Activated naive CD8-positive, alpha-beta T cell treated with anti-CD3 and anti-CD28 coated beads, Interleukin-2, amount 50 U/mL, for 24 hours (primary cell): ENCODE data around the gene TMEM219.
A peak's percentile ranks its signal among the peaks of the same experiment; 100 is the strongest.

Source experiments
- ATAC-seq: fragments of 150-1000 bp; cut with Tn5 transposase; one replicate; pipeline ENCODE4 v1.10.0; 2021
- DNase-seq: peaks from one replicate; pipeline ENCODE4 v3.0.0; 2021
- H3K27ac Mint-ChIP-seq: one replicate; pipeline ENCODE4 v1.8.0; 2021; ENCODE audit warnings: mild to moderate bottlenecking, mixed read lengths
- H3K27me3 Mint-ChIP-seq: one replicate; pipeline ENCODE4 v1.8.0; 2021; ENCODE audit warnings: mixed read lengths
- H3K36me3 Mint-ChIP-seq: one replicate; pipeline ENCODE4 v1.8.0; 2021; ENCODE audit warnings: low read depth, mixed read lengths
- H3K4me1 Mint-ChIP-seq: one replicate; pipeline ENCODE4 v1.8.0; 2021; ENCODE audit warnings: mixed read lengths
- H3K4me3 Mint-ChIP-seq: one replicate; pipeline ENCODE4 v1.8.0; 2021; ENCODE audit warnings: mild to moderate bottlenecking, moderate library complexity, mixed read lengths
- H3K9me3 Mint-ChIP-seq: one replicate; pipeline ENCODE4 v1.8.0; 2021; ENCODE audit warnings: mixed read lengths

TMEM219 gene

GRCh38 chr16:29993191-29993902 lies 31.5 kb downstream of the TMEM219 start:
- Mint-ChIP-seq H3K27me3 (no peaks in the 10 kb centered on the region), H3K27ac (no peak overlapping the region), H3K36me3 (peaks cover 35% of the 10 kb centered on the region), H3K4me3 (peak overlapping the region; percentile 97), H3K9me3 (no peaks in the 10 kb centered on the region), H3K4me1 (peaks cover 31% of the 10 kb centered on the region)
- DNase-seq, result no peak
- ATAC-seq, result no peak

- Mint-ChIP-seq H3K27ac (peak overlapping the region; percentile 99), H3K4me1 (peaks cover 33% of the 10 kb centered on the region), H3K4me3 (peak overlapping the region; percentile 97)
Measured at GRCh38 chr16:29993903-29994599, 32.2 kb downstream of the TMEM219 start.

GRCh38 chr16:29994600-29995323 lies 32.9 kb downstream of the TMEM219 start:
- ATAC-seq, result peak; percentile 41
- Mint-ChIP-seq H3K4me3 (peak overlapping the region; percentile 97), H3K36me3 (peaks cover 30% of the 10 kb centered on the region), H3K27ac (peak overlapping the region; percentile 99), H3K9me3 (no peaks in the 10 kb centered on the region), H3K4me1 (peaks cover 33% of the 10 kb centered on the region), H3K27me3 (no peaks in the 10 kb centered on the region)
- DNase-seq, result peak; percentile 79

More at GRCh38 chr16:29993903-29994599, 32.2 kb downstream of the TMEM219 start:
- DNase-seq (no peak), ATAC-seq (no peak)
- no peaks in the 10 kb centered on the region for H3K27me3 Mint-ChIP-seq
- H3K9me3 Mint-ChIP-seq, result no peaks in the 10 kb centered on the region
- peaks cover 35% of the 10 kb centered on the region for H3K36me3 Mint-ChIP-seq

GRCh38 chr16:29995324-29995910 lies 33.5 kb downstream of the TMEM219 start, which contains the start of gene HIRIP3:
Gene HIRIP3, minus strand, starts transcription at chr16:29995617. Its CDS starts 12 bp downstream, at chr16:29995605.
- ATAC-seq, result peak; percentile 44
- Mint-ChIP-seq H3K9me3 (no peaks in the 10 kb centered on the region), H3K36me3 (peaks cover 28% of the 10 kb centered on the region), H3K4me3 (peak within 1 kb of the TSS; percentile 97), H3K27ac (peak within 1 kb of the TSS; percentile 99), H3K4me1 (peaks cover 33% of the 10 kb centered on the region), H3K27me3 (no peaks in the 10 kb centered on the region)
- peak; percentile 92 for DNase-seq

GRCh38 chr16:29995911-29996765 lies 34.3 kb downstream of the TMEM219 start, which contains the start of gene INO80E:
Gene INO80E, plus strand, starts transcription at chr16:29996241. Its CDS starts 70 bp downstream, at chr16:29996311.
- DNase-seq (peak; percentile 99), ATAC-seq (peak; percentile 97)
- Mint-ChIP-seq H3K9me3 (no peaks in the 10 kb centered on the region), H3K4me1 (peaks cover 33% of the 10 kb centered on the region), H3K27ac (peak within 1 kb of the TSS; percentile 99), H3K4me3 (peak within 1 kb of the TSS; percentile 97), H3K27me3 (no peaks in the 10 kb centered on the region), H3K36me3 (peaks cover 25% of the 10 kb centered on the region)

- Mint-ChIP-seq H3K36me3 (peaks cover 25% of the 10 kb centered on the region), H3K4me3 (peak overlapping the region; percentile 97), H3K27me3 (no peaks in the 10 kb centered on the region), H3K9me3 (no peaks in the 10 kb centered on the region), H3K4me1 (peaks cover 33% of the 10 kb centered on the region), H3K27ac (peak overlapping the region; percentile 99)
- DNase-seq (no peak), ATAC-seq (no peak)
Measured at GRCh38 chr16:29996766-29997250, 34.9 kb downstream of the TMEM219 start.

- ATAC-seq (no peak), DNase-seq (no peak)
- Mint-ChIP-seq H3K9me3 (no peaks in the 10 kb centered on the region), H3K36me3 (peaks cover 22% of the 10 kb centered on the region), H3K4me1 (peaks cover 25% of the 10 kb centered on the region), H3K4me3 (no peak overlapping the region), H3K27me3 (no peaks in the 10 kb centered on the region), H3K27ac (no peak overlapping the region)
Measured at GRCh38 chr16:29999605-30000004, 37.7 kb downstream of the TMEM219 start.

- Mint-ChIP-seq H3K36me3 (peaks cover 19% of the 10 kb centered on the region), H3K27ac (no peak overlapping the region)
- ATAC-seq, result no peak
Measured at GRCh38 chr16:30000735-30001631, 39.1 kb downstream of the TMEM219 start.

GRCh38 chr16:30002614-30003346 lies 40.9 kb downstream of the TMEM219 start:
- Mint-ChIP-seq H3K36me3 (peaks cover 9% of the 10 kb centered on the region), H3K4me3 (no peak overlapping the region), H3K4me1 (peaks cover 5% of the 10 kb centered on the region), H3K9me3 (no peaks in the 10 kb centered on the region), H3K27ac (no peak overlapping the region), H3K27me3 (no peaks in the 10 kb centered on the region)
- ATAC-seq, result no peak
- DNase-seq, result no peak

More at GRCh38 chr16:30000735-30001631, 39.1 kb downstream of the TMEM219 start:
- no peak for DNase-seq
- Mint-ChIP-seq H3K27me3 (no peaks in the 10 kb centered on the region), H3K9me3 (no peaks in the 10 kb centered on the region), H3K4me3 (no peak overlapping the region), H3K4me1 (peaks cover 12% of the 10 kb centered on the region)

- Mint-ChIP-seq H3K36me3 (peaks cover 2% of the 10 kb centered on the region), H3K27me3 (no peaks in the 10 kb centered on the region), H3K4me3 (no peak overlapping the region), H3K4me1 (no peaks in the 10 kb centered on the region), H3K9me3 (no peaks in the 10 kb centered on the region), H3K27ac (no peak overlapping the region)
- DNase-seq (no peak), ATAC-seq (no peak)
Measured at GRCh38 chr16:30003670-30004423, 42.0 kb downstream of the TMEM219 start.

GRCh38 chr16:30004424-30004776 lies 42.5 kb downstream of the TMEM219 start:
- Mint-ChIP-seq H3K36me3 (peaks cover 2% of the 10 kb centered on the region), H3K9me3 (no peaks in the 10 kb centered on the region), H3K27ac (no peak overlapping the region), H3K4me3 (no peak overlapping the region), H3K27me3 (peaks cover under 1% of the 10 kb centered on the region), H3K4me1 (no peaks in the 10 kb centered on the region)
- DNase-seq (no peak), ATAC-seq (no peak)

GRCh38 chr16:30004811-30005242 lies 42.9 kb downstream of the TMEM219 start:
- ATAC-seq (peak; percentile 16), DNase-seq (no peak)
- Mint-ChIP-seq H3K4me3 (no peak overlapping the region), H3K4me1 (no peaks in the 10 kb centered on the region), H3K36me3 (peaks cover 2% of the 10 kb centered on the region), H3K27me3 (peaks cover 5% of the 10 kb centered on the region), H3K9me3 (no peaks in the 10 kb centered on the region), H3K27ac (no peak overlapping the region)
